Body of pancreas (tissue), 4 donors: ENCODE measurements around the gene TMCC3. TPM values are rescaled to one million over a fixed set of nuclear protein-coding genes. Genes with fewer than 3 reads are reported as not detected.

Source experiments
- ATAC-seq: fragments of 150-250 bp; one replicate; pipeline ENCODE4 v1.9.1; 2016
- DNase-seq, 4 donors: peaks; one replicate each; pipeline ENCODE4 v3.0.0-alpha.2; 2019
- H3K27ac ChIP-seq, 4 donors: fragments of 200-600 bp; sonication (generic); 1 replicate in 3 of 4; 2 replicates in 1 of 4; pipeline versions ENCODE4 v1.5.1 to v1.6.1; 2016 to 2019; ENCODE audit warnings: mild to moderate bottlenecking in 1 of 4, mixed read lengths in 1 of 4, moderate library complexity in 1 of 4
- H3K27me3 ChIP-seq, 2 donors: fragments of 200-600 bp; sonication (generic); one replicate each; pipeline ENCODE4 v1.6.0; 2016; ENCODE audit warnings: mild to moderate bottlenecking in 1 of 2
- H3K36me3 ChIP-seq, 2 donors: fragments of 200-600 bp; sonication (generic); replicated peaks in 1 of 2; 2 replicates each; pipeline ENCODE4 v1.5.1; 2016; ENCODE audit warnings: low read depth in 2 of 2; ENCODE audit not compliant: insufficient read depth in 1 of 2
- H3K4me1 ChIP-seq: fragments of 200-600 bp; sonication (generic); one replicate; pipeline ENCODE4 v1.6.0; 2016
- H3K4me3 ChIP-seq, 2 donors: fragments of 200-600 bp; sonication (generic); 1 replicate in 1 of 2; 2 replicates in 1 of 2; pipeline ENCODE4 v1.5.1; 2016 to 2019
- H3K9me3 ChIP-seq, 3 donors: fragments of 200-600 bp; sonication (generic); 1 replicate in 2 of 3; 2 replicates in 1 of 3; pipeline ENCODE4 v1.5.1; 2016
- CTCF ChIP-seq, 7 experiments: fragments of 450-650 bp in 4 of 7; fragments of 200-600 bp in 3 of 7; sonication (generic) in 3 of 7; IDR thresholded peaks; one replicate each; pipeline ENCODE4 v1.5.1; 2016 to 2019; ENCODE audit warnings: antibody characterized with exemption in 7 of 7
- POLR2A ChIP-seq, 3 donors: fragments of 450-650 bp; IDR thresholded peaks; one replicate each; pipeline ENCODE4 v1.6.1; 2016; ENCODE audit warnings: antibody characterized with exemption in 3 of 3, mild to moderate bottlenecking in 2 of 3
- WGBS, 2 donors: methylation state at CpG; one replicate each; pipeline ENCODE4 v1.1.5; 2017; 5-methylcytosine and 5-hydroxymethylcytosine counted together
- intact Hi-C: fragments of 100-400 bp; cut with DNase I; formaldehyde crosslinking; loops from one replicate; pipeline ENCODE4 v1.15.1; 2023
- total RNA-seq, 2 donors: library from RNA; depleted of rRNA; stranded (reverse); fragments of >200 nt; gene quantifications; one replicate each; pipeline ENCODE4 v1.1.0, GENCODE V29; 2016

The TMCC3 gene
- total RNA-seq, 2 donors from 2014 or later = 1.3 to 3.6 TPM

GRCh38 chr12:94557746-94558295, 92.5 kb downstream of the TMCC3 start:
- no peaks in the 10 kb centered on the region for H3K27me3 ChIP-seq
- TF ChIP-seq CTCF (IDR thresholded peaks at IDR 0.05) (no peak), POLR2A (IDR thresholded peaks at IDR 0.05) (no peak)
- no peak overlapping the region for H3K27ac ChIP-seq
- 62 to 76% methylated on average over 1 of the region's 1 CpG for WGBS, 2 donors
- no peak for DNase-seq
- no peak overlapping the region for H3K4me3 ChIP-seq
- H3K9me3 ChIP-seq = no peaks in the 10 kb centered on the region
- peaks cover under 1% of the 10 kb centered on the region for H3K4me1 ChIP-seq
- intact Hi-C loops = loop anchor here (10.0 kb wide), 1 partner anchor 207 kb away; no protein-coding TSS in a partner anchor
- ATAC-seq = peak; percentile 18
- no peaks in the 10 kb centered on the region for H3K36me3 ChIP-seq

- H3K27me3 ChIP-seq = no peaks in the 10 kb centered on the region
- 59 to 78% methylated on average over 3 of the region's 3 CpGs for WGBS, 2 donors
- DNase-seq (no peak), ATAC-seq (no peak)
- intact Hi-C loops = loop anchor here (10.0 kb wide), 1 partner anchor 209 kb away; no protein-coding TSS in a partner anchor
- no peaks in the 10 kb centered on the region for H3K36me3 ChIP-seq
- no peak for TF ChIP-seq POLR2A (IDR thresholded peaks at IDR 0.05)
- no peak for TF ChIP-seq CTCF (IDR thresholded peaks at IDR 0.05)
- no peaks in the 10 kb centered on the region for H3K9me3 ChIP-seq
- no peak overlapping the region for H3K27ac ChIP-seq
- H3K4me3 ChIP-seq = no peak overlapping the region
- peaks cover 4% of the 10 kb centered on the region for H3K4me1 ChIP-seq
Observed at GRCh38 chr12:94555687-94556086, 94.7 kb downstream of the TMCC3 start.

GRCh38 chr12:94553875-94554274, 96.5 kb downstream of the TMCC3 start:
- Histone ChIP-seq H3K36me3 (no peaks in the 10 kb centered on the region), H3K4me3 (no peak overlapping the region), H3K4me1 (peaks cover 4% of the 10 kb centered on the region), H3K9me3 (no peaks in the 10 kb centered on the region), H3K27me3 (no peaks in the 10 kb centered on the region), H3K27ac (no peak overlapping the region)
- no peak for TF ChIP-seq CTCF (IDR thresholded peaks at IDR 0.05)
- no peak for TF ChIP-seq POLR2A (IDR thresholded peaks at IDR 0.05)
- DNase-seq (no peak), ATAC-seq (no peak)
- intact Hi-C loops = loop anchor here (10.0 kb wide), 1 partner anchor 211 kb away; no protein-coding TSS in a partner anchor
- 78 to 81% methylated on average over 15 of the region's 15 CpGs for WGBS, 2 donors

- no peak for ATAC-seq
- Histone ChIP-seq H3K9me3 (no peaks in the 10 kb centered on the region), H3K27ac (no peak overlapping the region), H3K4me3 (no peak overlapping the region), H3K4me1 (peaks cover 4% of the 10 kb centered on the region), H3K27me3 (no peaks in the 10 kb centered on the region), H3K36me3 (no peaks in the 10 kb centered on the region)
- WGBS, 2 donors = 59 to 74% methylated on average over 6 of the region's 6 CpGs
- intact Hi-C loops = loop anchor here (10.0 kb wide), 1 partner anchor 212 kb away; no protein-coding TSS in a partner anchor
- no peak for TF ChIP-seq CTCF (IDR thresholded peaks at IDR 0.05)
- no peak for TF ChIP-seq POLR2A (IDR thresholded peaks at IDR 0.05)
- no peak for DNase-seq
Observed at GRCh38 chr12:94553130-94553519, 97.2 kb downstream of the TMCC3 start.

- no peaks in the 10 kb centered on the region for H3K27me3 ChIP-seq
- DNase-seq = no peak
- no peak for TF ChIP-seq CTCF (IDR thresholded peaks at IDR 0.05)
- TF ChIP-seq POLR2A (IDR thresholded peaks at IDR 0.05) = no peak
- no peaks in the 10 kb centered on the region for H3K36me3 ChIP-seq
- H3K9me3 ChIP-seq = no peaks in the 10 kb centered on the region
- no peak overlapping the region for H3K4me3 ChIP-seq
- H3K4me1 ChIP-seq = peaks cover 4% of the 10 kb centered on the region
- WGBS, 2 donors = 38 to 43% methylated on average over 4 of the region's 4 CpGs
- H3K27ac ChIP-seq = no peak overlapping the region
- intact Hi-C loops = loop anchor here (10.0 kb wide), 1 partner anchor 213 kb away; no protein-coding TSS in a partner anchor
- no peak for ATAC-seq
Observed at GRCh38 chr12:94551810-94552209, 98.5 kb downstream of the TMCC3 start.
